Neutrophil (primary cell): ENCODE measurements around the gene RPL6.

Source experiments
- H3K27ac ChIP-seq: fragments of 200-600 bp; sonication (generic); 2 replicates; pipeline ENCODE4 v1.5.1; 2016; ENCODE audit warnings: mild to moderate bottlenecking, moderate library complexity
- H3K27me3 ChIP-seq: fragments of 200-600 bp; sonication (generic); 2 replicates; pipeline ENCODE4 v1.6.0; 2016; ENCODE audit warnings: mild to moderate bottlenecking
- H3K36me3 ChIP-seq: fragments of 200-600 bp; sonication (generic); 2 replicates; pipeline ENCODE4 v1.5.1; 2017
- H3K4me1 ChIP-seq, 2 experiments: fragments of 200-600 bp in 1 of 2; sonication (generic) in 1 of 2; 1 replicate in 1 of 2; 2 replicates in 1 of 2; pipeline versions ENCODE4 v1.5.1 to v1.6.1; 2013 to 2016; ENCODE audit warnings: low read depth in 1 of 2, low read length in 1 of 2, mild to moderate bottlenecking in 1 of 2, moderate library complexity in 1 of 2; ENCODE audit not compliant: control insufficient read depth in 1 of 2, insufficient read depth in 1 of 2
- H3K4me3 ChIP-seq, 2 experiments: fragments of 200-600 bp in 1 of 2; sonication (generic) in 1 of 2; 1 replicate in 1 of 2; 2 replicates in 1 of 2; pipeline ENCODE4 v1.5.1; 2013 to 2016; ENCODE audit warnings: low read depth in 1 of 2, low read length in 1 of 2, mild to moderate bottlenecking in 1 of 2, moderate library complexity in 1 of 2
- H3K9me3 ChIP-seq: fragments of 200-600 bp; sonication (generic); 2 replicates; pipeline ENCODE4 v1.5.1; 2016
- CTCF ChIP-seq: fragments of 200-600 bp; sonication (generic); IDR thresholded peaks from 2 replicates; pipeline ENCODE4 v1.5.1; 2016; ENCODE audit warnings: antibody characterized with exemption

RPL6 gene

GRCh38 chr12:112368856-112369255, 40.5 kb downstream of the RPL6 start:
- no peak for TF ChIP-seq CTCF
- no peaks in the 10 kb centered on the region for H3K9me3 ChIP-seq
- H3K27me3 ChIP-seq = no peaks in the 10 kb centered on the region
- no peak overlapping the region for H3K4me3 ChIP-seq
- H3K4me1 ChIP-seq = no peaks in the 10 kb centered on the region
- H3K36me3 ChIP-seq = no peaks in the 10 kb centered on the region
- H3K27ac ChIP-seq = no peak overlapping the region

DNA sequence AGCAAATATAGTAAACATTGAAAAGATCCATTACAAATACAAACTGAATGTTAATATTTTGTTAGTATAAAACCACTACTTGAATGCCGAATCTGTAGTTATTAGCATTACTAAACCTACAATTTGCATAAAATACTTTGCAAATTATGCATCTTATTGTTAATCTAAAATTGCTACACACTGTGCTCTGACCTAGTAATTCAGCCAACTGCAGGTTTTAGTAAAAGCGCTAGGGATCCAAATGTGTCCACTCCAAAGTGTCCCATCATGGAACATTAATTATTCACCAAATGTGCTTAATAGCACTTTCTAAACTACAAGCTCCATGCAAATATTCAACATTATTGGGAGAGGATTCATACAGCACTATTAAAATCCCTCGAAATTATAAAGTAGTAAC, 41.4 kb downstream of the RPL6 start:
- no peak overlapping the region for H3K4me3 ChIP-seq
- no peak overlapping the region for H3K27ac ChIP-seq
- H3K36me3 ChIP-seq = no peaks in the 10 kb centered on the region
- no peaks in the 10 kb centered on the region for H3K4me1 ChIP-seq
- H3K27me3 ChIP-seq = no peaks in the 10 kb centered on the region
- H3K9me3 ChIP-seq = no peaks in the 10 kb centered on the region
- no peak for TF ChIP-seq CTCF

- Histone ChIP-seq H3K9me3 (no peaks in the 10 kb centered on the region), H3K27ac (no peak overlapping the region), H3K4me3 (no peak overlapping the region), H3K27me3 (no peaks in the 10 kb centered on the region), H3K36me3 (no peaks in the 10 kb centered on the region), H3K4me1 (no peaks in the 10 kb centered on the region)
- TF ChIP-seq CTCF = no peak
Observed at GRCh38 chr12:112362310-112362709, 47.1 kb downstream of the RPL6 start.

GRCh38 chr12:112361271-112361670, 48.1 kb downstream of the RPL6 start:
- Histone ChIP-seq H3K4me3 (no peak overlapping the region), H3K27me3 (no peaks in the 10 kb centered on the region), H3K27ac (no peak overlapping the region), H3K4me1 (no peaks in the 10 kb centered on the region), H3K36me3 (no peaks in the 10 kb centered on the region), H3K9me3 (no peaks in the 10 kb centered on the region)
- no peak for TF ChIP-seq CTCF

GRCh38 chr12:112359290-112359689, 50.1 kb downstream of the RPL6 start:
- no peaks in the 10 kb centered on the region for H3K27me3 ChIP-seq
- peaks cover 0 to 4% of the 10 kb centered on the region in 2 experiments for H3K4me1 ChIP-seq
- H3K27ac ChIP-seq = no peak overlapping the region
- H3K9me3 ChIP-seq = no peaks in the 10 kb centered on the region
- no peak for TF ChIP-seq CTCF
- no peak overlapping the region for H3K4me3 ChIP-seq
- no peaks in the 10 kb centered on the region for H3K36me3 ChIP-seq

DNA sequence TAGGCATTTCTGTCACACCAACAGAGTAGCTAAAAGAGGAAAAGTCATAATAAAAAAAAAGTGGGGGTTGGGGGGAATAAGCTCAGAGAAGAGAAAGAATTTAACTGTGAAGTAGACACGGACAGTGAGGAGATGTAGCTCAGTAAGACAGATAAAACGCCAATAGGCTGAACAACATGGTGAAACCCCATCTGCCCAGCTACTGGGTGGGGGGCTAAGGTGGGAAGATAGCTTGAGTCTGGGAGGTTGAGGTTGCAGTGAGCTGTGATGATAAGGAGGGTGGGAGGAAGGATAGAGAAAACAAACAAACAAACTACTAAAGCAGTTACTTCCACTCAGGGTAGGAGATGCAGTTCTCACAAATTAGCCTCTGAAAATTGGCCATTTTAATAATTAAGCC, 52.2 kb downstream of the RPL6 start:
- Histone ChIP-seq H3K4me1 (peaks cover 2 to 14% of the 10 kb centered on the region in 2 experiments), H3K9me3 (no peaks in the 10 kb centered on the region), H3K36me3 (no peaks in the 10 kb centered on the region), H3K27me3 (no peaks in the 10 kb centered on the region), H3K27ac (no peak overlapping the region), H3K4me3 (no peak overlapping the region)
- TF ChIP-seq CTCF = no peak
